Suprapubic skin (tissue), 3 donors: ENCODE results near the gene OSBPL3.

Experiments used
- CTCF ChIP-seq, 2 donors: fragments of 200-600 bp in 1 of 2; fragments of 450-650 bp in 1 of 2; sonication (generic) in 1 of 2; IDR thresholded peaks; one replicate each; pipeline ENCODE4 v1.5.1; 2016 to 2019; ENCODE audit warnings: antibody characterized with exemption in 2 of 2, mild to moderate bottlenecking in 1 of 2, moderate library complexity in 1 of 2
- POLR2A ChIP-seq, 2 donors: fragments of 450-650 bp; IDR thresholded peaks; one replicate each; pipeline ENCODE4 v1.6.1; 2017; ENCODE audit warnings: antibody characterized with exemption in 2 of 2, mild to moderate bottlenecking in 2 of 2, moderate library complexity in 2 of 2

GRCh38 chr7:24835643-24836042, 144.3 kb downstream of the OSBPL3 start:
- TF ChIP-seq POLR2A (IDR thresholded peaks at IDR 0.05), result no peak
- no peak for TF ChIP-seq CTCF (IDR thresholded peaks at IDR 0.05)
